NCI-H187 treated with DMSO at 0.1 percent for 48 hours (cell line): ENCODE data around the gene TUBGCP4.
A peak's percentile ranks its signal among the peaks of the same experiment; 100 is the strongest.
"Not testable (repeated sequence)": the region's sequence is repeated elsewhere in the genome, so short reads cannot be mapped to it uniquely, and the experiment has no call there.

Experiments
- DNase-seq: peaks from one replicate; lab custom pipeline; 2025; lab: John Stamatoyannopoulos, UW

The TUBGCP4 gene, protein sequence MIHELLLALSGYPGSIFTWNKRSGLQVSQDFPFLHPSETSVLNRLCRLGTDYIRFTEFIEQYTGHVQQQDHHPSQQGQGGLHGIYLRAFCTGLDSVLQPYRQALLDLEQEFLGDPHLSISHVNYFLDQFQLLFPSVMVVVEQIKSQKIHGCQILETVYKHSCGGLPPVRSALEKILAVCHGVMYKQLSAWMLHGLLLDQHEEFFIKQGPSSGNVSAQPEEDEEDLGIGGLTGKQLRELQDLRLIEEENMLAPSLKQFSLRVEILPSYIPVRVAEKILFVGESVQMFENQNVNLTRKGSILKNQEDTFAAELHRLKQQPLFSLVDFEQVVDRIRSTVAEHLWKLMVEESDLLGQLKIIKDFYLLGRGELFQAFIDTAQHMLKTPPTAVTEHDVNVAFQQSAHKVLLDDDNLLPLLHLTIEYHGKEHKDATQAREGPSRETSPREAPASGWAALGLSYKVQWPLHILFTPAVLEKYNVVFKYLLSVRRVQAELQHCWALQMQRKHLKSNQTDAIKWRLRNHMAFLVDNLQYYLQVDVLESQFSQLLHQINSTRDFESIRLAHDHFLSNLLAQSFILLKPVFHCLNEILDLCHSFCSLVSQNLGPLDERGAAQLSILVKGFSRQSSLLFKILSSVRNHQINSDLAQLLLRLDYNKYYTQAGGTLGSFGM

DNA sequence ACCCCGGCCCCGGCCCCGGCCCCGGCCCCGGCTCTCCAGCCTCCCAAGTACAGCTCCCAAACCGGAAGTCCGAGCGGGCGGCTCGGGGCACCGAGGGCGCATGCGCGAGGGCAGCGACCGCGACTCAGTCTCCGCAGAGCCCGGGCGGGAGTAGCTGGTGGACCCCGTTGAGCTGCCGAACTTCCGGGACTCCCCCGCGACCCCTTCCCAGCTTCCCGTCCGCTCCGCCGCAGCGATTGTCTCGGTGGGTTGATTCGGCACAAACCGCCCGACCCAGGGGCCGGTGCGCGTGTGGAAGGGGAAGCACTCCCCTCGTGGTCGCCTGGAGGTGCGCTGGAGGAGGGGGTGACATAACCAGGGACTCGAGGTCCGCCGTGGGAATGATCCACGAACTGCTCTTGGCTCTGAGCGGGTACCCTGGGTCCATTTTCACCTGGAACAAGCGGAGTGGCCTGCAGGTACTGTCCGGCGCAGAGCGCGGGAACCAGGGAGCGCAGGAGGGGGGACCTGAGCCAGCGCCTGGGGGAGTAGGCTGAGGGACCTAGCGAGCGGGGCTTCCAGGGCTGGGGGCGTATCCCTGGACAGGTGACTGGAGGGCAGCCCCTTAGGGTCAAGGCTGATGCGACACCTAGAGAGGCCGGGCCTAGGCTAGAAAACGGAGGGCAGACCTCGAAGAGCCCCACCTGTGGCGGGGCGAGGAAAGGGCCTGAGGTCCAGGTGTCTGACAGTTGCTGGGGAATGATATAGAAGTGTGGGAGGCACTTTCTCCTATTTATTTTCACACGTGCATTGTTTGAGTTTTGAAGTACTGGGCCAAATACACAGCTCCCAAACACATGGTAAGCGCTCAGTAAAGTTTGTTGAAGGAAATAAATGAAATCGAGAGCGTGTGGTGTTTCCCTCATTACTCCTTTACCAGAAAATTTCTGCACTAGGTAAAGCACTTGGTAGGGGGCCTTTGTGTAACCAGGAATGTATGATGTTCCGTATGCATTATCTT is at the start of gene TUBGCP4, which contains the start of gene ZSCAN29:
TSS of gene TUBGCP4 (plus strand) at position 127 of the 1,000 bp plus-strand sequence. CDS start at position 381, 254 bp downstream.
TSS of gene ZSCAN29 (minus strand) at position 69 of the 1,000 bp plus-strand sequence. CDS start 1,130 bp downstream, outside the sequence.
- DNase-seq = no peak

DNA sequence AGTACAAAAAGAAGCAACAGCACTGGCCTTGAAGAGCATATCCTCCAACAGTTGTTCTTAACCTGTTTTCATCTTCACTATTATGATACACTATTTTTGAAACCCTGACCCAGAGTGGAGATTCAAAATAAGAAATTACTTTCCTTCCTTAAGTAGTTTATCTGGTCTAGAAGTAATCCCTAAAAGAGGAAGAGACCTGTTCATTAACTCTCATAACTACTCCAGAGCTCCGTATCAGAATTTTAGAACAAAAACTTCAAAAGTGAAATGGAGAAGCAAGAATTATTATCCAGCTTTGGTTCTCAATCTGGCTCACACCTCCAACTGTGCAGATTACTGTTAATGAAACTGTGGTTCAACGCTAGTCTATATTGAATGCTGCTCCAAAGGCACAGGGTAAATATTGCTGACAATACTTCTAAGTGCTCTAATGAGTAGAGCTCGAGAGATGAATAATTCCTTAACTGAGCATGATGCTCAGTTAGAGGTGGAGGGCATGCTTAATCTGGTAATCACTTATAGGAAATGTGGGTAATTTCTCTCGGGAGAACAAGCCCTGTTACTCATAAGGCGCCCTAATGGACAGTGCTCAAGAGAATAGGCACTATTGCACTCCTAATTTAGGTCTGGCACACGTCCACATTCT is 45.7 kb upstream of the TUBGCP4 start:
- no peak for DNase-seq

DNA sequence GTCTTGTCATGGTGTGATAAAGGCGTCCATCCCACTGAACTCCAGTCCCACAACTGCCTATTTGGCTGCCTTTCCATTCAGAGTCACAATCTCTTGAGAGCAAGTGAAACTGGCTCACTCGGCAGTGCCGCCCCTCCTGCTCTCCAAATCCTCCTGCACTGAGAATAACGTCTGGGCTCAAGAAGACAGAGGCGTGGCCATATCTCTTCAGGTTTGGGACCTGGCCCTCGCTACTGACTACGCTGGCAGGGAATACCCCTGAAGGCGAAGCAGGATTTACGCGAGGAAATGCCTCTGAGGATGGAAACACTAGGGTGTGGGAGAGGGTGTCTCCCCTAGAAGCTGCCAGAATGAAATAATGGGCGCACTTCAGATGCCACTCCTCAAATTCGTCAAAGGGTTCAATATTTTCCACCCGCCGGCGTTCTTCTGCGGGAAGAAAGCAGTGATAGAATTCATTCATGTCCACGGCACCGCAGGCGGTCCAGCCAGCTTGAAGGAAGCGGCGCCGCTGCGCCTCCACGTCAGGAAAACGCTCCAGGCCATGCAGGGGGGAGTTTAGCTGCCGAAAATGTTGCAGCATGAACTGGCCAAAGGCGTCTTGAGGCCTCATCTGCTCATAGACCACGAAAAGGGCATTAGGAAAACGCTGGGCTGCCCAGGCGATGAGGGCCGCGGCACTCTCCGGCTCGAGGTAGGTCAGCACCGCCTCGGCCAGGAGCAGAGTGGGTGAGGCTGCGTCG is 41.5 kb upstream of the TUBGCP4 start:
- no peak for DNase-seq

DNA sequence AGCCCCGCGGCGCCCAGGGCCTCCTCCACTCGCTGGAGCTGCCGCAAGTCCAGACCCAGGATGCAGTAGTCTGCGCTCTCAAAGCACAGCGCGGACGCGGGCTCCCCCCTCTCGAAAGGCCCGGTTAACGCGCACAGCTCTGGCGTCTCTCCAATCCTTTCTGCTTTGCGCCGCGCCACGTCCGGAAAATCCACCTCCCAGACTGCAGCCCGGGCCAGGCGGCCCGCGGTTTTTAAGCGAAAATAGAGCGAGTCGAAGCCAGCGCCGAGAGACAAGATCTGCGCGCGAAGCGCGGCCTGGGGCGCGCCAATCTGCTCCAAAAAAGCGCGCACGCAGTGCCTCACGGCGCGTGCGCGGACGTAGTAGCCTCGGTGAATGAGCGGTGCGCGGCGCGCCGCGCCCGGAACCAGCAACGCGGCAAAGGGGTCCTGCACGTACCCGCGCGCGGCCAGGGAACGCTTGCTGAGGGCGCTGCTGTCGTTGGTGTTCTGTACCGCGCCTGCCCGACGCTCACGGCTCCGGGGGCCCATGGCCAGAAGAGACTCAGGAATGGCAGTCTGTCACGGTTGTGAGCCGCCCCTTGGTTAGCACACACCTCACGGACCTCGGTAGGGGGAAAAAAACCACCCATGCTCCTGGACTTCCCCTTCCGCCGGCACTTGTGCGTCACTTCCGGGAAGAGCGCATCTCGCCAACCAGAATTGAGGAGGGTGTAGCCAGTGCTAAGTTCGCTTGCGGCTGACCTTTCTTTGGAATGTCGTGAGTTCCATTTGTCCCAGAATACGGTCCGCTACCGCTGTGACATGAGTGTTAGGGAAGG is 40.7 kb upstream of the TUBGCP4 start, which contains the start of gene LCMT2:
TSS of gene LCMT2 (minus strand) at position 614 of the 820 bp plus-strand sequence. CDS start at position 530, 84 bp downstream.
- peak; percentile 16 for DNase-seq

DNA sequence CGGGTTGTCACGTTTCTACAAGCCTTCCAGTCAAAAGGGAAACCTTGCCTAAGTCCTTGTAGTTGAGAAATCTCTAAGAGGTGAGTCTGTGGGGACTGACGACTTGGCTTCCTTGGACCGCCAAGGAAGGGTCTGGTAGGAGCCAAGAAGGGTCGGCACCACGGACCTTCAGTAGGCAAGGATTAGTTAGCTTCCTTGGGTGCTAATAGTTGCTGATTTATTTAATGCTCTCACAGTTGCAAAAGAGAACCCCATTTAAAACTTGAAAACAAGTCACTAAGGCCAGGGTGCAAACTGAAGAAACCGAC is 40.2 kb upstream of the TUBGCP4 start:
- no peak for DNase-seq

DNA sequence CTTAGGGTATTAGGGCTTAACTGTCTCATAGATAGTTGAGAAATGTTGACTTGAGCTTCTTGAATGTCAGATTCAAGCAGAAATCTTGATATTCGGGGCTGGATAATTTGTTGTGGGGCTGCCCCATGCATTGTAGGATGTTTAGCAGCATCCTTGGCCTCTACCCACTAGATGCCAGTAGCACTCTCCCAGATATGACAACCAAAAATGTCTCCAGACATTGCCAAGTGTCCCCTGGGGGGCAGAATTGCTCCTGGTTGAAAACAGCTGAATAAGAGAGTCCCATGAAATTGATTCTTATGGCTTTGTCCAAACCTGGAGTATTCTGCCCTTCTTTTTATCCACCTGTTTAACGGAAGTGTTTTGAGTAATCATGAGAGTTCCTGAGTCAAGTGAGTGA is 24.6 kb upstream of the TUBGCP4 start:
- DNase-seq = no peak

DNA sequence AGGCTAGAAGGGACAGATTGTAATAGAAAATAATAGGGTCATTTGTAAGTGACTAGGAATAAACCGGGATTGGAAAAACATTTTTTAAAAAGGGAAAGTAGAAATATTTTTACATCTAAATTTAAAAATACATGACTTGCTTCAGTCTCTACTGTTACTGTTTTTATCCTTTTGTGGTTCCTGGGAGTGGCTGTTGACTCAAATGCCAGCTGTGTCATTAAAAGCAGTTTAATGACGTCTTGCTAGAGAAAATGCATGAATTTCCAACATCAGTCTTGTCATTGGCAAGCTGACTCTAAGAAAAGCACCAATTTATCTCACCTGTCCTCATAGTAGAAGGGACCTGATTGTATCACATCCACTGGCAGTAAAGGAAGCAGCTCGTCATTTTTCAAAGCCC is 23.8 kb upstream of the TUBGCP4 start:
- no peak for DNase-seq

DNA sequence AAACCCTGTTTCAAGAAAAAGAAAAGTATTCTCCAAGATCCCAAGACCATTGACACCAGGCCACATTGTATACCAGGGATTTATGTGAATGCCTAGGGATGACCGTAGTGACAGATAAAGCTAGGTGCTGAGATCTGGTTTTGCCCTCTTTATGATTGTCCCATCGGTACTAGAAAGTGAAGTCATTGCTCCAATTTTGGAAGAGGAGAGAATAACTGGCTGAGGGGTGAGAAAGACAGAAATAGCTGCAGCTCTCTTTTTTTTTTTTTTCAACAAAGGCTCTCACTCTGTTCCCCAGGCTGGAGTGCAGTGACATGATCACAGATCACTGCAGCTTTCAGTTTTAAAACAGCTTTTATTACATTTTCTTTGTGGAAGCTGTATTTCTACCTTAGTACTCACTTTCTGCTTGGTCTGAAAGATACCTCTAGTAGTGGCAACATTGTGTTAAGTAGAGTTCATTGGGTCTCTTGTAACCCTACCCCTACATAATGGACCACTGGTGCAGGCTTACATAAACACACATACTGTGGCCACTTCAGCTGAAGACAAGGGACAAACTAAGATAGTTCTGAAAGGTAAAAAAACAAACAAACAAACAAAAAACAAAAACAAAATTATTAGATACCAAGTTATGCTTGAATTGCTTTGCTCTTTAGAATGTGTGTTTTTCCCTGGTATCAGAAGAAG is 18.1 kb upstream of the TUBGCP4 start:
- no peak for DNase-seq

DNA sequence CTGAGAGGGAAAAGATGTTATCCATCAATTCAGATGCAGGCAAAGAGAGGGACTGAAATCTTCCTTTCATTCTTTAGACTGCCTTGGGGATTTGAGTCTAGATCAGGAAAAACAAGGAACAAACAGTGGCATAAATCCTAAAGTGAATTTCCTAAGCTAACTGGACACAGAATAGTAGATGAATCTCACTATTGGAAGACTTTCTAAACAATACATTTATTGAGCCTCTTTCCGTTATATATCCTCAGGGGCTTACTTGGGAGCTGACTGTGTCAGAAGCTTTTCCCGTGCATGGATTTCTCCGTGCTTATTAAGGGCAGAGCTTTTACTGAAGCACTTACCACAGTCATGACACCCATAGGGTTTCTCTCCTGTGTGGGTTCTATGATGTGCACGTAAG is 10.1 kb upstream of the TUBGCP4 start:
- DNase-seq = no peak

DNA sequence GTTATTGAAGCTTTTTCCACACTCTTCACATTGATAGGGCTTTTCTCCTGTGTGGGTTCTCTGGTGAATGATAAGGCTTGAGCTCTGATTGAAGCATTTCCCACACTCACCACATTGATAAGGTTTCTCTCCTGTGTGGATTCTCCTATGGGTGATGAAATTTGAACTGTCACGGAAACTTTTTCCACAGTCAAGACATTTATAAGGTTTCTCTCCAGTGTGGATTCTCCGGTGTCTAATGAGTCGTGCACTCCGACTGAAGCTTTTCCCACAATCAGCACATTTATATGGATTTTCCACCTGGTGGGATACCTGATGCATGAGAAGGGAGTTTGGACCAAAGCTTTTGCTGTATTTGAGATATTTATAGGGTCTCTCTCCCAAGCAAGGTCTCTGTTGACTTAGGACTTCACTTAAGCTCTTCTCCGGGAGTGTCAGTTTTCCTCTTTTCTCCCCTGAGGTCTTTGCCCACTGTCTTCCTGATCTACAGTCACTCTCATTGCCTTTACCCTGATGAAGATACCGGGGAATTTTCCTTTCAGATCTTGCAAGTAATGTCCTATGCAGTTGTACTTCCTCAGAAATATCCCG is 9.5 kb upstream of the TUBGCP4 start:
- no peak for DNase-seq

DNA sequence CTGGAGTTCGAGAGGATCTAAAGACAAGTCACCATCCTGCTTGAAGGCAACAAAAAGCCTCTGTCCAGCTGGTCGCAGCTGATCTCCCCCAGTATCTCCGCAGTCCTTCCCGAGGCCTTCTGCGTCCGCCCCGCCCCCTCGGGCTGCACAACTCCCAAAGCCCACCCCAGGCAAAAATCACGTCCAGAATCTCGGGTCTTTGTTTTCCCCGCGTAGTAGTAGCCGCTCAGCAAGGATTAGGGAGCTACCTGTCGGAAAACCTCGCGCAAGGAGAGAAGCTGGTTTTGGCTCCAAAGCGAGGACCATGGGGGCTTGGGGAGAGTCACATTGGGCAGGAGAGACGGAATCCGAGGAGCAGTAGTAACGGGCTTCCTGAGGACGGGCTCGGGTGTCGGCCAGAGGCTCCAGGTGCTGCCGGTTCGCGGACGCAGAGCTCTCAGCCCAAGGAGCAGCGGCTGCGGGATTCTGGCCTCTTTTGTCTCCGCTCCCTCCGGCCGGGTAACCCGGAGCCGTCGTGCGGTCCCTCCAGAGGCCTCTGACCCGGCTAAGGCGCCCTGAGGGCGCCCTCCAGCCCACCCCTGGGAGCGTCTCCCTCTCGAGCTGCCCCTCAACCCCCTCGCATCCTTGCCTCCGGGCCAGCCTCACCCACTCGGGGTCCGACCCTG is 459 bp upstream of the TUBGCP4 start:
- no peak for DNase-seq

DNA sequence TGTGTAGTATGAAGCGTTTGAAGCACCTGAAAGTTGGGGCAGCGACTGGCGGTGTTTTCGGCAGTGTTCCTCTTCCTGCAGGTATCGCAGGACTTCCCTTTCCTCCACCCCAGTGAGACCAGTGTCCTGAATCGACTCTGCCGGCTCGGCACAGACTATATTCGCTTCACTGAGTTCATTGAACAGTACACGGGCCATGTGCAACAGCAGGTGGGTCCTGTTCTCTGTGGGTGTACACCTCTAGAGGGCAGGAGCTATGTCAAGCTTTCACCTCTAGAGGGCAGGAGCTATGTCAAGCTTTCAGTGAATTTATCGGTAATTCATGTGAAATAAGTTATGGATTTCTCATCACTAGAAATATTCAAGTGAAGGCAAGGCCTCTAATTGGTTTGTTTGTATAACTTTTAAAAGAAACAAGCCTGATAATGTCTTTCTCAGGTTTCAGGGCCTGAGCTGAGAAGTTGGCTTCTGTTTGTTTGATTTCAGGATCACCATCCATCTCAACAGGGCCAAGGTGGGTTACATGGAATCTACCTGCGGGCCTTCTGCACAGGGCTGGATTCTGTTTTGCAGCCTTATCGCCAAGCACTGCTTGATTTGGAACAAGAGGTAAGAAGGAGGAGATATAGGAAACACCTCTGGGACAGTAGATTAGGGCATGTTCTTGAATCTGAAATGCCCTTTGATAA is 5.3 kb downstream of the TUBGCP4 start:
- no peak for DNase-seq

DNA sequence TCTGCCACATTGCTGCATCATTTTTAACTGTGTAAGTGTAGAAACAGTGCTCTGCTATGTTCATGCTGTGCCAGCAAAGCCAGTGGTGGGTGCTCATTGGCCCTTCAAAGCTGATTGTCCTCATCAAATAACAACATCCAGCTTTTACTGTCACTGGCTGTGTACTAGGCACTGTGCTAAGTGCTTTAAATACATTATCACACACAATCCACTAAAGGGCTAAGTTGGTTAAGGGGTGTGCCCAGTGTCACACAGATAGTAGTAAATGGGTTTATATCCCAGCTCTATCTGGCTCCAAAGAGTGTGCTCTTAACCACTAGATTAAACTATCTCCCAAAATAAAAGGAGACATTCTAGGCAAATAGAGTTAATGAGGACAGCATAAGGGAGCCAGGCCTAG is 7.7 kb downstream of the TUBGCP4 start:
- DNase-seq = no peak

DNA sequence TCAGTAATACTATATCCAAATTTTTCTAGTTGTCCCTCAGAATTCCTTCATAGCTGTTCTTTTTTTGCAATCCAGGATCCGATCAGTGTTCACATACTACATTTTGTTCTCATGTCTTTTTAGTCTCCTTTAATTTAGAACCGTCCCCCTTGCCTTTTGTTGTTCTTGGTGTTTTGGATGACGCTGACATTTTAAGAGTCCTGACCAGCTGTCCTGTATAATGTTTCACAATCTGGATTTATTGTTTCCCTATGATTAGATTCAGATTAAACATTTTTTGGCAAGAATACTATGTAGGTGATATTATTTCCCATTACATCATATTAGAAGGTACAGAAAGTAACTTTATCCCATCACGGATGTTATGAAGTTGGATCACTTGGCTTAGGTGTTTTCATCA is 11.4 kb downstream of the TUBGCP4 start:
- no peak for DNase-seq

DNA sequence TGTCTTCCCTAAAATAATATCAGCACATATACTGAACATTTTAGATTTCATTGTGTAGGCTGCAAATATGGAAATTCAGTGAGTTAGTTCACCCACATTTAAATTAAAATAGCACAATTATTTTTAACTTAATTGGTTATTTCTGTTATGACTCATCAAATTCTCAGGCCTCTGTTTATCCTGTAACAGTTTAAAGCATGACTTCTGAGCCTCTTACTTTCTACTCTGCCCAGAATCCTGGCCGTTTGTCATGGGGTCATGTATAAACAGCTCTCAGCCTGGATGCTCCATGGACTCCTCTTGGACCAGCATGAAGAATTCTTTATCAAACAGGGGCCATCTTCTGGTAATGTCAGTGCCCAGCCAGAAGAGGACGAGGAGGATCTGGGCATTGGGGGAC is 12.2 kb downstream of the TUBGCP4 start:
- no peak for DNase-seq

DNA sequence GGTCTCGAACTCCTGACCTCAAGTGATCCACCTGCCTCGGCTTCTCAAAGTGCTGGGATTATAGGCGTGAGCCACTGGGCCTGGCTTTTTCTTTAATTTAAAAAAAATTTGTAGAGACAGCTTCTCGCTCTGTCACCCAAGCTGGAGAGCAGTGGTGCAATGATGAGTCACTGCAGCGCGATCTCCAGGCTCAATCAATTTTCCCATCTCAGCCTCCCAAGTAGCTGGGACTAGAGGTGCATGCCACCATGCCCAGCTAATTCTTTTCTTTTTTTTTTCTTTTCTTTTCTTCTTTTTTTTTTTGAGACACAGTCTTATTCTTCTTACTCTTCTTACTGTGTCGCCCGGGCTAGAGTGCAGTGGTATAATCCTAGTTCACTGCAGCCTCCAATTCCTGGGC is 19.8 kb downstream of the TUBGCP4 start:
- no peak for DNase-seq

DNA sequence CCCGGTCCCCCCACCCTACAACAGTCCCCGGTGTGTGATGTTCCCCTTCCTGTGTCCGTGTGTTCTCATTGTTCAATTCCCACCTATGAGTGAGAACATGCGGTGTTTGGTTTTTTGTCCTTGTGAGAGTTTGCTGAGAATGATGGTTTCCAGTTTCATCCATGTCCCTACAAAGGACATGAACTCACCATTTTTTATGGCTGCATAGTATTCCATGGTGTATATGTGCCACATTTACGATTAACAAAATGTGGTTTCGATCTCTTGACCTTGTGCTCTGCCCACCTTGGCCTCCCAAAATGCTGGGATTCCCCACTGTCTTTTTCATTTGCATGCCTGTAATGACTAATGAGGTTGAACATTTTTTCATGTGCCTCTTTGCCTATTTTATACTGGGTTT is 22.7 kb downstream of the TUBGCP4 start:
- not testable (repeated sequence) for DNase-seq

DNA sequence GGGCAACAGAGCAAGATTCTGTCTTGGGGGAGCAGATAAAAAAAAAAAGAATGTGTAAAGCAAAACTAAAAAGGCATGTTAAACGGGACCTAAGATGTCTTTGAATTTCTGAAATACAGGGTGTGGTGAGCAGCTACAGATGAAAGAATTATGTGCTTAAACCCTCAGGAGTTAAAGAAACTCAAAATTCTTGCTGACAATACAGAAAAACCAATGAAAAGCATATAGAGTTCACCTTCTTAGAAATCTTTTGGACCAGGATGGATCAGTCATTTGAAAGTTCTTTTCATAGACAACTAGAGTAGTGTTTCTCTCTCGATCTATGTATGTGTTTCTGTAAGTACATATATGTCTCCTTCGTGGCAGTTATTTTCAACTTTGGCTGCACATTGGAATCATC is 31.4 kb downstream of the TUBGCP4 start:
- no peak for DNase-seq
